Sigmoid colon (tissue), 7 donors: ENCODE measurements around the gene MAP2. TPM values are rescaled to one million over a fixed set of nuclear protein-coding genes. Genes with fewer than 3 reads are reported as not detected.

Experiments
- DNase-seq: peaks from one replicate; pipeline ENCODE4 v3.0.0-alpha.2; 2019
- H3K27ac ChIP-seq, 4 donors: fragments of 200-600 bp; sonication (generic); one replicate each; pipeline ENCODE4 v1.5.1; 2016 to 2019; ENCODE audit warnings: mild to moderate bottlenecking in 1 of 4
- H3K27me3 ChIP-seq, 3 donors: fragments of 200-600 bp; sonication (generic); one replicate each; pipeline ENCODE4 v1.5.1; 2019; ENCODE audit warnings: mild to moderate bottlenecking in 1 of 3
- H3K36me3 ChIP-seq, 4 donors: fragments of 200-600 bp; sonication (generic); one replicate each; pipeline ENCODE4 v1.5.1; 2016 to 2019
- H3K4me1 ChIP-seq, 4 donors: fragments of 200-600 bp; sonication (generic); one replicate each; pipeline ENCODE4 v1.5.1; 2017 to 2019
- H3K4me3 ChIP-seq, 4 donors: fragments of 200-600 bp; sonication (generic); one replicate each; pipeline ENCODE4 v1.5.1; 2017 to 2019; ENCODE audit warnings: mild to moderate bottlenecking in 2 of 4, moderate library complexity in 1 of 4
- H3K9me3 ChIP-seq, 4 donors: fragments of 200-600 bp in 3 of 4; sonication (generic) in 3 of 4; one replicate each; pipeline versions ENCODE4 v1.5.1 to v1.6.1; 2013 to 2019
- CTCF ChIP-seq, 4 experiments: fragments of 450-650 bp in 3 of 4; fragments of 200-600 bp in 1 of 4; IDR thresholded peaks; one replicate each; pipeline ENCODE4 v1.5.1; 2016 to 2019; ENCODE audit warnings: antibody characterized with exemption in 4 of 4, mild to moderate bottlenecking in 3 of 4, moderate library complexity in 2 of 4
- EP300 ChIP-seq, 4 donors: sonication (generic); formaldehyde crosslinking; IDR thresholded peaks; one replicate each; pipeline ENCODE4 v1.6.1; 2017; ENCODE audit warnings: antibody characterized with exemption in 4 of 4
- POLR2A ChIP-seq, 2 donors: fragments of 450-650 bp; IDR thresholded peaks; one replicate each; pipeline ENCODE4 v1.6.1; 2016; ENCODE audit warnings: antibody characterized with exemption in 2 of 2, mild to moderate bottlenecking in 2 of 2, moderate library complexity in 2 of 2
- POLR2AphosphoS5 ChIP-seq, 4 donors: sonication (generic); formaldehyde crosslinking; IDR thresholded peaks; one replicate each; pipeline ENCODE4 v1.6.1; 2017; ENCODE audit warnings: antibody characterized with exemption in 4 of 4
- WGBS, 2 donors: extraction: QIAGEN DNeasy Blood & Tissue Kit; methylation state at CpG; one replicate each; pipeline ENCODE4 v1.1.7; 2013; 5-methylcytosine and 5-hydroxymethylcytosine counted together
- intact Hi-C: fragments of 100-400 bp; cut with DNase I; formaldehyde crosslinking; loops from one replicate; pipeline ENCODE4 v1.15.1; 2023
- polyA plus RNA-seq, 3 donors: library from polyadenylated mRNA; stranded (reverse); fragments of 200-250 nt; gene quantifications; one replicate each; pipeline ENCODE4 v1.2.3, GENCODE V29; 2013
- total RNA-seq, 4 donors: library from RNA; depleted of rRNA; stranded (reverse); fragments of >200 nt; gene quantifications; one replicate each; pipeline ENCODE4 v1.1.0, GENCODE V29; 2016
- donor health status: healthy with polysubstance abuse.
- donor health status: Bipolar disorder and iron deficiency.
- donor health status: healthy.

Gene MAP2
- total and polyA plus RNA-seq, 7 donors: 0.46 to 21.8 (median 8.4) TPM

- TF ChIP-seq POLR2AphosphoS5 (IDR thresholded peaks at IDR 0.05) (no peak), EP300 (IDR thresholded peaks at IDR 0.05) (no peak), POLR2A (IDR thresholded peaks at IDR 0.05) (no peak), CTCF (IDR thresholded peaks at IDR 0.05) (no peak)
- no peaks in the 10 kb centered on the region for H3K36me3 ChIP-seq
- WGBS, 2 donors: 46 to 58% methylated on average over 2 of the region's 2 CpGs
- H3K27ac ChIP-seq: no peak overlapping the region
- H3K9me3 ChIP-seq: no peaks in the 10 kb centered on the region
- DNase-seq: no peak
- H3K27me3 ChIP-seq: no peaks in the 10 kb centered on the region
- intact Hi-C loops: no loop called here
- H3K4me1 ChIP-seq: no peaks in the 10 kb centered on the region
- H3K4me3 ChIP-seq: no peak overlapping the region
These were observed 337.7 kb downstream of the MAP2 start for GRCh38 chr2:209761566-209761965.

GRCh38 chr2:209762563-209762962, 338.7 kb downstream of the MAP2 start:
- no peaks in the 10 kb centered on the region for H3K9me3 ChIP-seq
- no peak overlapping the region for H3K4me3 ChIP-seq
- TF ChIP-seq CTCF (IDR thresholded peaks at IDR 0.05) (no peak), EP300 (IDR thresholded peaks at IDR 0.05) (no peak), POLR2A (IDR thresholded peaks at IDR 0.05) (no peak)
- no peak for DNase-seq
- no peaks in the 10 kb centered on the region for H3K36me3 ChIP-seq
- no peaks in the 10 kb centered on the region for H3K27me3 ChIP-seq
- intact Hi-C loops: no loop called here
- no peaks in the 10 kb centered on the region for H3K4me1 ChIP-seq
- no peak overlapping the region for H3K27ac ChIP-seq

GRCh38 chr2:209763106-209763505, 339.3 kb downstream of the MAP2 start:
- Histone ChIP-seq H3K9me3 (no peaks in the 10 kb centered on the region), H3K27ac (no peak overlapping the region), H3K36me3 (no peaks in the 10 kb centered on the region), H3K4me1 (no peaks in the 10 kb centered on the region), H3K4me3 (no peak overlapping the region), H3K27me3 (no peaks in the 10 kb centered on the region)
- DNase-seq: no peak
- 64 to 68% methylated on average over 3 of the region's 3 CpGs for WGBS, 2 donors
- intact Hi-C loops: no loop called here
- TF ChIP-seq EP300 (IDR thresholded peaks at IDR 0.05): no peak
- TF ChIP-seq POLR2A (IDR thresholded peaks at IDR 0.05): no peak
- no peak for TF ChIP-seq POLR2AphosphoS5 (IDR thresholded peaks at IDR 0.05)
- TF ChIP-seq CTCF (IDR thresholded peaks at IDR 0.05): no peak

GRCh38 chr2:209766613-209767012, 342.8 kb downstream of the MAP2 start:
- Histone ChIP-seq H3K4me1 (peaks cover 0 to 5% (median 5%) of the 10 kb centered on the region in 4 donors), H3K27me3 (peaks cover 0 to 16% (median 15%) of the 10 kb centered on the region in 3 donors), H3K9me3 (no peaks in the 10 kb centered on the region), H3K27ac (no peak overlapping the region), H3K4me3 (no peak overlapping the region), H3K36me3 (no peaks in the 10 kb centered on the region)
- no peak for TF ChIP-seq POLR2AphosphoS5 (IDR thresholded peaks at IDR 0.05)
- no peak for TF ChIP-seq EP300 (IDR thresholded peaks at IDR 0.05)
- TF ChIP-seq POLR2A (IDR thresholded peaks at IDR 0.05): no peak
- no peak for TF ChIP-seq CTCF (IDR thresholded peaks at IDR 0.05)
- 82 to 85% methylated on average over 1 of the region's 1 CpG for WGBS, 2 donors
- DNase-seq: no peak
- intact Hi-C loops: no loop called here

GRCh38 chr2:209767316-209767715, 343.5 kb downstream of the MAP2 start:
- no peaks in the 10 kb centered on the region for H3K9me3 ChIP-seq
- intact Hi-C loops: no loop called here
- no peak for TF ChIP-seq POLR2AphosphoS5 (IDR thresholded peaks at IDR 0.05)
- TF ChIP-seq POLR2A (IDR thresholded peaks at IDR 0.05): no peak
- no peak for TF ChIP-seq CTCF (IDR thresholded peaks at IDR 0.05)
- no peak for TF ChIP-seq EP300 (IDR thresholded peaks at IDR 0.05)
- peaks cover 0 to 11% (median 7%) of the 10 kb centered on the region in 4 donors for H3K4me1 ChIP-seq
- no peak overlapping the region for H3K4me3 ChIP-seq
- WGBS, 2 donors: 49 to 58% methylated on average over 2 of the region's 2 CpGs
- peaks cover 0 to 23% (median 17%) of the 10 kb centered on the region in 3 donors for H3K27me3 ChIP-seq
- no peak overlapping the region for H3K27ac ChIP-seq
- H3K36me3 ChIP-seq: no peaks in the 10 kb centered on the region
- no peak for DNase-seq
